Measurements from ENCODE around the gene DDX53.

GRCh38 chrX:22963196-22963595, 36.6 kb upstream of the DDX53 start:
- no peak for TF ChIP-seq POLR2A (IDR thresholded peaks at IDR 0.05)
- TF ChIP-seq CTCF (IDR thresholded peaks at IDR 0.05), result no peak

Measured in body of pancreas (tissue), 4 donors.